Neuron (in vitro differentiated cells): ENCODE results near the gene CPSF6.
"Not testable (repeated sequence)": the region's sequence is repeated elsewhere in the genome, so short reads cannot be mapped to it uniquely, and the experiment has no call there.

Experiments used
- H2AFZ ChIP-seq: one replicate; pipeline ENCODE4 v1.6.1; 2013; ENCODE audit warnings: low read depth, mild to moderate bottlenecking, inconsistent platforms, low read length, moderate library complexity
- H3K27me3 ChIP-seq: one replicate; pipeline ENCODE4 v1.6.1; 2013; ENCODE audit warnings: low read length; ENCODE audit not compliant: insufficient read depth
- H3K36me3 ChIP-seq: one replicate; pipeline ENCODE4 v1.6.1; 2013; ENCODE audit warnings: low read length; ENCODE audit not compliant: insufficient read depth
- H3K4me1 ChIP-seq: one replicate; pipeline ENCODE4 v1.6.1; 2013; ENCODE audit warnings: low read length; ENCODE audit not compliant: insufficient read depth
- H3K4me3 ChIP-seq: 2 replicates; pipeline ENCODE4 v1.5.1; 2013; ENCODE audit warnings: mild to moderate bottlenecking, low read length, moderate library complexity
- H3K9me3 ChIP-seq: one replicate; pipeline ENCODE4 v1.6.1; 2013; ENCODE audit warnings: low read length

CPSF6 gene

GRCh38 chr12:69313209-69313608 lies 73.8 kb downstream of the CPSF6 start:
- Histone ChIP-seq H3K4me1 (no peaks in the 10 kb centered on the region), H3K36me3 (no peaks in the 10 kb centered on the region), H3K27me3 (no peaks in the 10 kb centered on the region), H3K9me3 (no peaks in the 10 kb centered on the region), H2AFZ (no peak overlapping the region), H3K4me3 (no peak overlapping the region)

GRCh38 chr12:69316784-69317183 lies 77.4 kb downstream of the CPSF6 start:
- H3K4me3 ChIP-seq, H3K4me1 ChIP-seq, H3K27me3 ChIP-seq, H3K36me3 ChIP-seq, H3K9me3 ChIP-seq, H2AFZ ChIP-seq: not testable (repeated sequence)

- H3K4me1 ChIP-seq, H3K27me3 ChIP-seq, H3K4me3 ChIP-seq, H2AFZ ChIP-seq, H3K9me3 ChIP-seq, H3K36me3 ChIP-seq: not testable (repeated sequence)
These were observed 77.9 kb downstream of the CPSF6 start for GRCh38 chr12:69317233-69317632.

GRCh38 chr12:69318225-69318624 lies 78.9 kb downstream of the CPSF6 start:
- H3K27me3 ChIP-seq, result no peaks in the 10 kb centered on the region
- H3K4me3 ChIP-seq, result no peak overlapping the region
- H3K36me3 ChIP-seq, result no peaks in the 10 kb centered on the region
- H2AFZ ChIP-seq, result no peak overlapping the region
- peaks cover 4% of the 10 kb centered on the region for H3K4me1 ChIP-seq
- H3K9me3 ChIP-seq, result no peaks in the 10 kb centered on the region

- no peaks in the 10 kb centered on the region for H3K36me3 ChIP-seq
- H3K4me1 ChIP-seq, result peaks cover 4% of the 10 kb centered on the region
- H3K27me3 ChIP-seq, result no peaks in the 10 kb centered on the region
- no peak overlapping the region for H3K4me3 ChIP-seq
- no peaks in the 10 kb centered on the region for H3K9me3 ChIP-seq
- H2AFZ ChIP-seq, result no peak overlapping the region
These were observed 82.0 kb downstream of the CPSF6 start for GRCh38 chr12:69321351-69321750.
